HCEC 1CT (cell line): ENCODE measurements around the gene ARHGDIB.
A peak's percentile ranks its signal among the peaks of the same experiment; 100 is the strongest.

Source experiments
- DNase-seq: peaks from one replicate; pipeline ENCODE4 v3.0.0-alpha.2; 2017

Gene ARHGDIB

GRCh38 chr12:14961466-14962152 is at the start of gene ARHGDIB:
Gene ARHGDIB, minus strand, starts transcription at chr12:14961601. Its CDS starts 10,889 bp downstream, at chr12:14950712.
- DNase-seq = no peak

DNA sequence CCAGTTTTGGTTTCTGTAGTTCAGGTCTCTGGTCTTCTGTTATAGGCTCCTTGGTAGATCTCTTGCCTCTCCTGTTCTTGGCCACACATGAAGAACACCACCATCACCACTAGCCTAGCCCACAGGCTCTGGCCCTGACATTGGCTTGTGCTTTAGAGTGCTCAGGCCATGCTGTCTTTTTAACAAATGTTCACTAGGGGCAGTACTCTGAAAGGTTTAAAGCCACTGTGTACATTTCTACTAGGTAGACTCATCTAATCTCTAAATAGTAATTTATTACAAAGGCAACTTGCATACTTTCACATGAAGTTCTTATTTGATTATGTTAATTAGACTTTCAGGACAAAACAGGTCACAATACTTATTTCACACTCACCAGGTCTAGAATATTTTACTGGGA is 49.8 kb upstream of the ARHGDIB start:
- peak; percentile 40 for DNase-seq

GRCh38 chr12:15007551-15007950 is 46.1 kb upstream of the ARHGDIB start:
- DNase-seq = no peak

DNA sequence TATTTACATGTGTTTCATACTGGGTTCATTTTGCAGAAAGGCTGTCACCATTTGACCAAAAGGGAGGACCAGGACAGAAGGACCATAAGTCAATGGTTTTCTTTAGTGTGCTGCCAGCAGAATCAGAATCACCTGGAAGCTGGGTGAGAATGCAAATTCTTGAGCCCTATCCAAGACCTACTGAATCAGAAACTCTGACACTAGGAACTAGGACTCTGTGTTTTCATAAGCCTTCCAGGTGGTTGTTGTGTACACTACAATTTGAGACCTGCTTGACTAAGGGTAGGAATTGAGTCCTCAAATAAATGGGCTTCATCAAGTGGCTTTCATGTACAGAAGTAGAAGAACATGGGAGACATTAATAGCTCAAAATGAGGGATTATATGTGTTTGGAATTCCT is 43.7 kb upstream of the ARHGDIB start:
- DNase-seq = no peak

DNA sequence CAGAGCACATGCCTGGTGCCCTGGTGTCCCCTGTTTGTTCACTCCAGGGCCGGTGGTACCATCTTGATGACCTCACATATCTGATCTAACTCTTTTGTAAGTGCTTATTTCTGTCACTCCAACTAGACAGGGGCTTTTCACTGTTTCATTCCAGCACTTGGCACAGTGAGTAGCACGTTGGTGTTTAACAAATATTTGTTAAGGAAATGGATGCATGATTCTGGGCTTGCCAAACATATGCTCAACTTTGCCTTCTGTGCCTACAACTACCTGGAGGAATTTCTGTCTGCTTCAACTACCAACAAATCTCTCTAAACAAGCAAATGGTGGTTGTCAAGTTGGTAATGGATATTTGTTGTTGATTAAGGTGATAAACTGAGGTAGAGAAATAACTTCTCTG is 43.0 kb upstream of the ARHGDIB start:
- DNase-seq = no peak

DNA sequence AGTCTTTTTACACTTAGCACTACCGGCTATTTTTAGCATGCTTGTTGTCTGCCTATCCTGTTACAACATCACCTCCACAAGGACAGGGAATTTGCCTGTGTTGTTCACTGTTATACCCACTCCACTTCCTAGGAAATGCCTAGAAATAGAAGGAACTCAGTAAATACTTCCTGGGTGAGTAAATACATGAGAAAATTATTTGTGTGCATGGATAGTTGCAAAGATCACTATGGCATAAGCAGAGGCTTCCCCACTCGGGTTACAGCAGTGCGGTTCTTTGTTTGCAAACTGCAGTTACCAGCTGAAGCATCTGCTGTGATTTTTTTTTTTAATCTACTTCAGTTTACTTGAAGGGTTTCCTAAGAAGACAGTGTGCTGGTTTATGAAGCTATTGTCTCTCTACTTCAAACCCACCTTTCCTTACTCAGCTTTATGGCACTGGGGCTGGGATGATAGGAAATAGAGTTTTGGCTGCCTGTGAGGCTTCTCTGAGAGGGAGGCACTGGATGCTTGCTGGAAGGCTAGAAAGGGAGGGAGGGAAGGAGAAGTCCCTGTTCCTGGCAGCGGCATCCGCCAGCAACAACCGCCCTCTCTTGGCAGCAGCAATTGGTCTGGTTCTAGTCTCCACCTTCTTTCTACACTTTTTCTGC is 40.5 kb upstream of the ARHGDIB start:
- DNase-seq = peak; percentile 27

GRCh38 chr12:15000575-15000974 is 39.2 kb upstream of the ARHGDIB start:
- no peak for DNase-seq

DNA sequence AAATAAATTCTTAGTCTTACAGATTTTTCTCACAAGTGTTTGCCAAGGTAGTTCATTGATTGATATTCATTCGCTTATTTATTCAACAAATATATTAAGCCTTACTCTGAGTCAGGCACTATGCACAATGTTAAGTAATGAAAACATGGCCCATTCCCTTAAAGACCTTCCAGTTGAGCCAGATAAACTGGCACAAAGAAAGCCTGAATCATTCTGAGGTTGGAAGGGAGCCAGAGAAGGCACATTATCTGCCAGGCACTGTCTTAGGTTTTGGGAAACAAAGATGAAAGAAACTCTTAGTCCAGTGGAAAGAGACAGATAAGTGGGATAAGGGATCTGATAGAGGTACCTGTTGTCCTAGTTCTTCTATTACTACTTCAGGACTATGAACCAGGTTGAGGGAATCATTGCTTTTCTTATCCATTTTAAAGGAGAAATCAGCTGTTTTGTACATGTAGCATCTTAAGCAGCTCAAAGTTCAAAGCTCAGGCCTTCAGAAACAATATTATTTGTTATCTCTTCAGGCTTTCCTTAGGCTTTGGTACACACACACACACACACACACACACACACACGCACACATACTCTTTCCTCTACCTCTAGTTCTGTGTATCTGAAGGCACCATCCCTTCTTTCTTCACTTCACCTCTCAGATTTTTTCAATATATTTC is 38.4 kb upstream of the ARHGDIB start:
- DNase-seq = peak; percentile 35

DNA sequence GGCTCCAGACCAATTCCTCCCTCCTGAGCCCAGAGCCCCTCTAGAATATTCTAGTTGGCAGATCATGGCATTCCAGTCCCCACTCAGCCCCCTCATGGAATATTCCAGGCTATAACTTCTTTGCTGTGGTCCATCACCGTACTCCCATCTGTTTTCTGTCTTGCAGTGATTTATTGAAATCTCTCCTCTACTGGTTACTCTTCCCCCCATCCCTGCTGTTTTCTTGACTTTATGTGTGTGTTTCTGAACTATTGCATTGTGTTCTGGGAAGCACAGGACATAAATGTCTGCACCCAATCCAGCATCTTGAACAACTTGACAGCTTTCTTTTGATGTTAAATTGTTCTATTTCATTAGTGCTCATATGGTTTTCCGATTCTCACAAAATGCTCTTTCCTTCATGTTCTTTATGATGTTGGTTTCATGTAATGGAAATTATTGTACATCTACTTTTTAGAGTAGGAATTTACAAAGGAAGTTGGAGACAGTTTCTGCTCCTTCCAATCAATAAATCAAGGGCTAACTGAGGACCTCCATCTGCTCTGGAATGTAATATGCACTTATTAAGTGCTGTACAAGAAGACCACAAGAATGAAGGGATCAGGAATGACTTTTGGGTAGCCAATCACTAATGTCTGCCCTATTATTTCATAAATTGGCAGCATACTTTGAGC is 37.8 kb upstream of the ARHGDIB start:
- no peak for DNase-seq

DNA sequence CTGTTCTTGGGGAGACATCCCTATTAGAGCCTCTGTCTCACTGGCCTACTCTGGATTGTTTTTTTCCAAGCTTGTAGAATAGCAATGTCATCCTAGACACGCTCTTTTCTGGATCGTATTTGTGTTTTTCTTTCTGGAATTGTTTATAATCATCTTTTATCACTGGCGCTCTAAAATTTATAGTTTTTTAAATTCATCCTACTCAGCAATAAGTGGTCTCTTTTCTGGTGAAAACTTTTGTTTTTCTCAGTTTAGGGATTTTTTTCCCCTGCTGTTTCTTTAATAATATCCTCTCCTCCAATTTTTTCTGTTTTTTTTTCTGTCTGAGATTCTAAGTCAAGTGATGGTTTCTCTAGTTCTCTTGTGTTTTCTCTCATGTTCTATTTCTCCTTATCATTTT is 36.6 kb upstream of the ARHGDIB start:
- no peak for DNase-seq

DNA sequence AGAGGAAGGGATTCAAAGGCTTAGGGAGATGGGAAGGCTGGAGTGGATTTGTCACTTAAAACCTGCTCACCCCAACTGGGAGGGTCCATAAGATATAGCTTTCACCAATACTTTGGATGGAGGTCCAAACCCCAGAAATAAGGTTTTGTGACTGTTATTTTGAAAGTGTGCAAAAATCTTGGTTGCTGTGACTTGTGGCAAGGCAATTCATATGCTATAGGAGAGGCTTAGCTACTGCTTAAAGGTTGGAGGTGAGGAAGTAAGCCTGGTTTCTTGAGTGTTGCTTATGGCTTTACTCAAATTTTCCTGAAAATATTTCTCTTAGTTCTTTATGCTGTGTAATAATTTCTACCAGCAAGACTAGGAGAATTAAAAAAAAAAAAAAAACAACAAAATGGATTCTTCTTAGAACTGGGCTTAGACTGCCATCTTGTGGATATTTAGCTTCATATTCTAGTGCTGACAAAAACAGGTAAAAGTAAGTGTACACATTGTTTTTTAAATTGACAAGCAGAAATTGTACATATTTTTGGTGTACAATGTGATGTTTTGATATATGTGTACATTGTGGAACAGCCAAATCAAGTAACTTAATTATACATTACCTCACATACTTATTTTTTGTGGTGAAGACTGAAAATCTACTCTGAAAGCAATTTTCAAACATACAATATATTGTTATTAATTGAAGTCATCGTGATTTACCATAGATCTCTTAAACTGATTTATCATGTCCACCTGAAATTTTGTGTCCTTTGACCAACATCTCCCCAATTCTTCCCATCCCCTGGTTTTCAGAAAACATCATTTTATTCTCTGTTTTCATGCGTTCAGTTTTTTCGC is 34.4 kb upstream of the ARHGDIB start:
- peak; percentile 53 for DNase-seq

DNA sequence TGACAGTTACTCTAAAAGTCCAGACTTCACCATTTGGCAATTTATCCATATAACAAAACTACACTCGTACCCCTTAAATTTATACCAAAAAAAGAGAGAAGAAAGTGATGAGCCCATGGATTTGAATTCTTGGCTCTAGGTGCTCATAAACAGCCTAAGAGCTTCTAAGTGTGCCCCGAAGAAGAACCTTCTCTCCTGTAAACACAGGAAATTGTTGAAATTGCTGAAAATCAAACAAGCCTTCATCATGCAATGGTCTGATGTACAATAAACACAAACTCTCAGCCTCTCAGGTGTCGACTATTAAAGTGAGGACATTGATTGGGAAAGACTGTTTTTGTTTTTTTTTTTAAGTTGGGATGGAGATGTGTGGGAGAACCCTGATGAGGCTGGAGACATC is 33.2 kb upstream of the ARHGDIB start:
- no peak for DNase-seq

DNA sequence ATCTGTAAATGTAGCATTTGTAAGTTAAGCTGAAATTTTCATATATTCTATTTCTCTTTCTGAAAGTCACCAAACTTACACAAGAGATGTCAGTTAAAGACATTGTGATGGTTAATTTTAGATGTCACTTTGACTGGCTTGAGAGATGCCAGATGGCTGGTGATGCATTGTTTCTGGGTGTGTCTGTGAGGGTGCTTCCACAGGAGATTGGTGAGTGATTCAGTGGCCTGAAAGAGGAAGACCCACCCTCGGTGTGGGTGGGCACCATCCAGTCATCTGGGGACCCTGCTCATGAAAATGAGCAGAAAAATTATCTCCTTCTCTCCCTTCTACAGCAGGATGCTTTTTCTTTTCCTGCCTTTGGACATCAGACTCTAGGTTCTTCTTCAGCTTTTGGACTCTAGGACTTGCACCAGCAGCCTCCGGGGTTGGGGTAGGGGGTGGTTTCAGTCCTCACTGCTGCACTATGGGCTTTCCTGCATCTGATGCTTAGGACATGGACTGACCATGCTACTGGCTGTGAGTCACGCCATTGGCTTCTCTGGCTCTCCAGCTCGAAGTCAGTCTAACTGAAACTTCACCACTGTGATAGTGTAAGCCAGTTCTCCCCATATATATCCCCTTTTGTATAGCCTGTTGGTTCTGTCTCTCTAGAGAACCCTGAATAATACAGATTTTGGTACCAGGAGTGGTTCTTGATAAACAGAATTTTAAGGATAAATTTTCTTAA is 32.3 kb upstream of the ARHGDIB start:
- DNase-seq = peak; percentile 44

GRCh38 chr12:14993117-14993516 is 31.7 kb upstream of the ARHGDIB start:
- no peak for DNase-seq

GRCh38 chr12:14992673-14993072 is 31.3 kb upstream of the ARHGDIB start:
- DNase-seq = no peak

GRCh38 chr12:14991069-14991468 is 29.7 kb upstream of the ARHGDIB start:
- no peak for DNase-seq

GRCh38 chr12:14989790-14990189 is 28.4 kb upstream of the ARHGDIB start:
- no peak for DNase-seq

DNA sequence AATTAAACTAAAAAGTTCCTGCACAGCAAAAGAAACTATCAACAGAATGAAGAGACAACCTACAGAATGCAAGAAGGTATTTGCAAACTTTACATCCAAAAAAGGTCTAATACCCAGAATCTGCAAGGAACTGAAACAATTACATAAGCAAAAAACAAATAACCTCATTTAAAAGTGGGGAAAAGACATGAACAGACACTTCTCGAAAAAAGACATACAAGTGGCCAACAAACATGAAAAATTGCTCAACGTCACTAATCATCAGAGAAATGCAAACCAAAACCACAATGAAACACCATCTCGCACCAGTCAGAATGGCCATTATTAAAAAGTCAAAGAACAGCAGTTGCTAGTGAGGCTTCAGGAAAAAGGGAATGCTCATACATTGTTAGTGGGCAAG is 26.6 kb upstream of the ARHGDIB start:
- DNase-seq = no peak

- no peak for DNase-seq
Observed at GRCh38 chr12:14986449-14986848, 25.0 kb upstream of the ARHGDIB start.

DNA sequence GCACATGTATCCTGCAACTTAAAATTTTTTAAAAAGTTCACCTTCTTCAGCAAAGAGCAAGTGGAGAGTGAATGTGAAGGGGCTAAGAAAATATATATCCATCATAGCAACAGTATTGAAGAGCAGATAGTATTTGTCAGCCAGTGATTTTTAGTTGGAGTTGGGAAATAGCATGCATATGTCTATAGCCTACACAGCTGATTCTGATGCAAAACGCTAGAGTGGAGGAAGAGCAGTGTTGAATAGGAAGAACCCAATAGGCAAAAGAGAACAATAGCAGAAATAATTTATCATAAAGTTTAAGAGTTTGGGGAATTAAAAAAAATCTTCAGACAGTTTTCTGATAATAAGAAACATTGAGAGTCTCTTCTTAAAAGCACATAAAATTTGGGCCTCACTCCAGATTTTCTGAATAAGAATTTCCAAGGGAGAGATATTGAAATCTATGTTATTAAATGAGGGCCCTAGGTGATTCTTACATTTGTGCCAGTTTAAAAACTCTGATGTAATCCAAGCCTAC is 23.4 kb upstream of the ARHGDIB start:
- no peak for DNase-seq

- no peak for DNase-seq
Observed at GRCh38 chr12:14984036-14984435, 22.6 kb upstream of the ARHGDIB start.

GRCh38 chr12:14982991-14983390 is 21.6 kb upstream of the ARHGDIB start:
- no peak for DNase-seq
